Astrocyte (in vitro differentiated cells and primary cell): Measurements from ENCODE around the gene JAK3.

Experiments used
- CTCF ChIP-seq: IDR thresholded peaks from 2 replicates; pipeline ENCODE4 v1.5.1; 2011; ENCODE audit warnings: low read depth, mild to moderate bottlenecking, inconsistent platforms, low read length, moderate library complexity; ENCODE audit not compliant: insufficient read depth
- EZH2 ChIP-seq: IDR thresholded peaks from 2 replicates; pipeline ENCODE4 v1.6.1; 2012; ENCODE audit warnings: mild to moderate bottlenecking, low read length, inconsistent platforms; ENCODE audit not compliant: insufficient read depth

- TF ChIP-seq CTCF: no peak
- TF ChIP-seq EZH2: no peak
Measured at GRCh38 chr19:17835182-17836006, 12.4 kb downstream of the JAK3 start.
